GM23248 (cell line): ENCODE data around the gene TPCN2.

Experiments used
- EZH2 ChIP-seq: fragments of 200-600 bp; sonication (generic); IDR thresholded peaks from 2 replicates; pipeline ENCODE4 v1.6.1; 2018; ENCODE audit warnings: antibody characterized with exemption, mild to moderate bottlenecking; ENCODE audit not compliant: insufficient read depth, poor library complexity, severe bottlenecking
- EZH2phosphoT487 ChIP-seq: fragments of 200-600 bp; sonication (generic); IDR thresholded peaks from 2 replicates; pipeline ENCODE4 v1.6.1; 2018; ENCODE audit warnings: antibody characterized with exemption, moderate library complexity, mild to moderate bottlenecking, low read depth; ENCODE audit not compliant: insufficient read depth

GRCh38 chr11:69148806-69149205, 100.1 kb downstream of the TPCN2 start:
- TF ChIP-seq EZH2, result no peak
- no peak for TF ChIP-seq EZH2phosphoT487
